Fibroblast of lung (primary cell): ENCODE results near the gene KCNK6.

Experiments used
- EZH2 ChIP-seq: IDR thresholded peaks from 2 replicates; pipeline ENCODE4 v1.5.1; 2012; ENCODE audit warnings: low read length, control low read depth, mild to moderate bottlenecking; ENCODE audit errors: missing control alignments
- TF ChIP-seq, protein P1 (sequence below), 2 donors: IDR thresholded peaks in 1 of 2; conservative IDR thresholded peaks in 1 of 2; 1 replicate in 1 of 2; 2 replicates in 1 of 2; pipeline ENCODE4 v1.5.1; 2011 to 2012; ENCODE audit warnings: low read length in 2 of 2, control low read depth in 1 of 2, inconsistent platforms in 1 of 2, low read depth in 1 of 2, mild to moderate bottlenecking in 1 of 2

DNA sequence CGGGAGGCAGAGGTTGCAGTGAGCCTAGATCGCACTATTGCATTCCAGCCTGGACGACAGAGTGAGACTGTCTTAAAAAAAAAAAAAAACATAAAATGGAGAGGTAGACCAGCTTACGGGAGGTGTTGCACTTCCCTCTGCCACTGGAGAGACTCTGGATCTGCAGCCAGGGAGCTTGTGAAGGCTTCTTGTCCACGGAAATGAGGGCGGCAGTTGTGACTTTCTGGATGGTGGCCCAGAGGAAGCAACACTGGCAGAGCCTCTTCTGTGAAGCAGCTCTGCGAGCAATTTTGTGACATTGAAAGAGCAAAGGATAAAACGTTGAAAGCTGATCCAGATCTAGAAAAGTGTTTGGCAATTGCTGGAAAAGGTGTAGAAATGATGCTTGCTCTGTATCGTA lies 44.9 kb upstream of the KCNK6 start:
- TF ChIP-seq, protein P1, sequence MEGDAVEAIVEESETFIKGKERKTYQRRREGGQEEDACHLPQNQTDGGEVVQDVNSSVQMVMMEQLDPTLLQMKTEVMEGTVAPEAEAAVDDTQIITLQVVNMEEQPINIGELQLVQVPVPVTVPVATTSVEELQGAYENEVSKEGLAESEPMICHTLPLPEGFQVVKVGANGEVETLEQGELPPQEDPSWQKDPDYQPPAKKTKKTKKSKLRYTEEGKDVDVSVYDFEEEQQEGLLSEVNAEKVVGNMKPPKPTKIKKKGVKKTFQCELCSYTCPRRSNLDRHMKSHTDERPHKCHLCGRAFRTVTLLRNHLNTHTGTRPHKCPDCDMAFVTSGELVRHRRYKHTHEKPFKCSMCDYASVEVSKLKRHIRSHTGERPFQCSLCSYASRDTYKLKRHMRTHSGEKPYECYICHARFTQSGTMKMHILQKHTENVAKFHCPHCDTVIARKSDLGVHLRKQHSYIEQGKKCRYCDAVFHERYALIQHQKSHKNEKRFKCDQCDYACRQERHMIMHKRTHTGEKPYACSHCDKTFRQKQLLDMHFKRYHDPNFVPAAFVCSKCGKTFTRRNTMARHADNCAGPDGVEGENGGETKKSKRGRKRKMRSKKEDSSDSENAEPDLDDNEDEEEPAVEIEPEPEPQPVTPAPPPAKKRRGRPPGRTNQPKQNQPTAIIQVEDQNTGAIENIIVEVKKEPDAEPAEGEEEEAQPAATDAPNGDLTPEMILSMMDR (conservative IDR thresholded peaks at IDR 0.05 in 1 of 2, IDR thresholded peaks at IDR 0.05 in 1 of 2; ENCODE audit: low read depth in 1 of 2, low read length in 2 of 2) = no peak
- TF ChIP-seq EZH2 = no peak
